Activated naive CD8-positive, alpha-beta T cell treated with anti-CD3 and anti-CD28 coated beads, Interleukin-2, amount 50 U/mL, for 24 hours (primary cell): ENCODE data around the gene PLAU.
A peak's percentile ranks its signal among the peaks of the same experiment; 100 is the strongest.
"Not testable (repeated sequence)": the region's sequence is repeated elsewhere in the genome, so short reads cannot be mapped to it uniquely, and the experiment has no call there.

ENCODE experiments used
- ATAC-seq: fragments of 150-1000 bp; cut with Tn5 transposase; one replicate; pipeline ENCODE4 v1.10.0; 2021
- DNase-seq: peaks from one replicate; pipeline ENCODE4 v3.0.0; 2021
- H3K27ac Mint-ChIP-seq: one replicate; pipeline ENCODE4 v1.8.0; 2021; ENCODE audit warnings: mild to moderate bottlenecking, mixed read lengths
- H3K27me3 Mint-ChIP-seq: one replicate; pipeline ENCODE4 v1.8.0; 2021; ENCODE audit warnings: mixed read lengths
- H3K36me3 Mint-ChIP-seq: one replicate; pipeline ENCODE4 v1.8.0; 2021; ENCODE audit warnings: low read depth, mixed read lengths
- H3K4me1 Mint-ChIP-seq: one replicate; pipeline ENCODE4 v1.8.0; 2021; ENCODE audit warnings: mixed read lengths
- H3K4me3 Mint-ChIP-seq: one replicate; pipeline ENCODE4 v1.8.0; 2021; ENCODE audit warnings: mild to moderate bottlenecking, moderate library complexity, mixed read lengths
- H3K9me3 Mint-ChIP-seq: one replicate; pipeline ENCODE4 v1.8.0; 2021; ENCODE audit warnings: mixed read lengths

Gene PLAU

GRCh38 chr10:73886661-73887293 lies 24.2 kb upstream of the PLAU start:
- ATAC-seq (no peak), DNase-seq (no peak)
- Mint-ChIP-seq H3K36me3 (no peaks in the 10 kb centered on the region), H3K27me3 (no peaks in the 10 kb centered on the region), H3K4me3 (no peak overlapping the region), H3K27ac (peak overlapping the region; percentile 11), H3K4me1 (peaks cover 9% of the 10 kb centered on the region), H3K9me3 (no peaks in the 10 kb centered on the region)

DNA sequence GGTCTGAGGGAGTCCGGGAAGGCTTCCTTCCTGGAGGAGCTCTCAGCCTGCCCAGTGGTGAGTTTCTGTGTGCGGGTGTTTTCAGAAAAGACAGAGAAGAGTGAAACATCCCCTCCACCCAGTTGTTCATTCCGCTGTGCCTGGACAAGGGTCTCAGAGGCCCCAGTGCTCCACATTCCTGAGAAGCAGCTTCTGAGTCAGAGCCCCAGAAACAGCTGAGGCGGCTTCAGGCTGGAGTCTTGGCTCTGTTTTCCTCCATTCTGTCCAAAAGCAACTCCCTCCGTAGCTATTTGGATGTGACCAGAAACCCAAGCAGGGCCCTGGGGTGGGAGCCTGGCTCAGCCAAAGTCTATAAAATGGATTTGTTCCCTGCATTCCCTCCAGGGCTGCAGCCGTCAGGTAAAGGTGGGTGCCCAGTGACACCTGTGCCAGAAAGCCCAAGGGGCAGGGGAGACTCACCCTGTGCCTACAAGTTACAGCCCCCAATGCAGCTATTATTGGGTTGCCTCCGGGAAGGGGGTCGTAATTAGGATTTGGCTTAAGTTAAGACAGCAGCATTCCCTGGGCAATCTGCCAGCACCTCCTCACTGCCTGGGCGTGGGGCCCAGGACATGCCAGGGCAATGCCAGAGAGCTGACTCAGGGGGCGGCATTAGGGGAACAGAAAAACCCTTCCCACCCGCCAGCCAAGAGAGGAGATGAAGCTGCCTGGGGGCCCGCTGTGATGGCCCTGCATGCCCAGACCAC lies 23.5 kb upstream of the PLAU start:
- Mint-ChIP-seq H3K27me3 (no peaks in the 10 kb centered on the region), H3K4me1 (peaks cover 9% of the 10 kb centered on the region), H3K36me3 (no peaks in the 10 kb centered on the region), H3K9me3 (no peaks in the 10 kb centered on the region), H3K27ac (no peak overlapping the region), H3K4me3 (no peak overlapping the region)
- ATAC-seq: no peak
- DNase-seq: no peak

- no peak overlapping the region for H3K4me3 Mint-ChIP-seq
- DNase-seq: no peak
- no peaks in the 10 kb centered on the region for H3K36me3 Mint-ChIP-seq
- no peak overlapping the region for H3K27ac Mint-ChIP-seq
- peaks cover 9% of the 10 kb centered on the region for H3K4me1 Mint-ChIP-seq
- no peaks in the 10 kb centered on the region for H3K27me3 Mint-ChIP-seq
- ATAC-seq: no peak
- no peaks in the 10 kb centered on the region for H3K9me3 Mint-ChIP-seq
Observed at GRCh38 chr10:73888514-73888913, 22.4 kb upstream of the PLAU start.

DNA sequence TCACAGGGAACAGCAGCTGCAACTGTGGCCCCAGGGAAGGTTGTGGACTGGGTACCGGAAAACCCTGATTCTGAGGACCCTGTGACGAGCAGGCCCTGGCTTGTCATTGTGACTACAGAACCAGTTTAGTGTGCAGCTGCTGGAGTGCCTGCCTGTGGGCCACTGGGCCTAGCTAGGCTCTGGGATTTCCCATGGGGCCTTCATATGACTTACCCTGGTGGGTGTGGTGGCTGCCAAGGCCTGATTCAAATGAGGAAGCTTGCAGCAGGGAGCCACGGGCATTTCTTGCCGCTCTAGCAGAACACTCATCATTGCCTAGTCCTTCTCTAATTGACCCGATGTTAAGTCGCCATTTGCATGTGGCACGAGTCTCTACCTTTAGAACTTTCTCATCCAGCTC lies 21.9 kb upstream of the PLAU start:
- ATAC-seq (peak; percentile 82), DNase-seq (peak; percentile 46)
- Mint-ChIP-seq H3K9me3 (no peaks in the 10 kb centered on the region), H3K36me3 (no peaks in the 10 kb centered on the region), H3K27me3 (no peaks in the 10 kb centered on the region), H3K4me1 (peaks cover 12% of the 10 kb centered on the region), H3K4me3 (no peak overlapping the region), H3K27ac (no peak overlapping the region)

GRCh38 chr10:73889416-73889815 lies 21.5 kb upstream of the PLAU start:
- not testable (repeated sequence) for ATAC-seq, H3K4me3 Mint-ChIP-seq, H3K27me3 Mint-ChIP-seq, H3K27ac Mint-ChIP-seq, DNase-seq, H3K36me3 Mint-ChIP-seq, H3K9me3 Mint-ChIP-seq
- peaks cover 16% of the 10 kb centered on the region for H3K4me1 Mint-ChIP-seq

- Mint-ChIP-seq H3K27ac (no peak overlapping the region), H3K4me1 (peaks cover 22% of the 10 kb centered on the region), H3K27me3 (no peaks in the 10 kb centered on the region), H3K9me3 (no peaks in the 10 kb centered on the region), H3K4me3 (no peak overlapping the region), H3K36me3 (no peaks in the 10 kb centered on the region)
- ATAC-seq: no peak
- DNase-seq: no peak
Observed at GRCh38 chr10:73890261-73890660, 20.7 kb upstream of the PLAU start.

GRCh38 chr10:73890830-73891229 lies 20.1 kb upstream of the PLAU start:
- not testable (repeated sequence) for H3K27ac Mint-ChIP-seq, H3K36me3 Mint-ChIP-seq, ATAC-seq, DNase-seq, H3K27me3 Mint-ChIP-seq, H3K4me3 Mint-ChIP-seq, H3K9me3 Mint-ChIP-seq
- H3K4me1 Mint-ChIP-seq: peaks cover 22% of the 10 kb centered on the region

DNA sequence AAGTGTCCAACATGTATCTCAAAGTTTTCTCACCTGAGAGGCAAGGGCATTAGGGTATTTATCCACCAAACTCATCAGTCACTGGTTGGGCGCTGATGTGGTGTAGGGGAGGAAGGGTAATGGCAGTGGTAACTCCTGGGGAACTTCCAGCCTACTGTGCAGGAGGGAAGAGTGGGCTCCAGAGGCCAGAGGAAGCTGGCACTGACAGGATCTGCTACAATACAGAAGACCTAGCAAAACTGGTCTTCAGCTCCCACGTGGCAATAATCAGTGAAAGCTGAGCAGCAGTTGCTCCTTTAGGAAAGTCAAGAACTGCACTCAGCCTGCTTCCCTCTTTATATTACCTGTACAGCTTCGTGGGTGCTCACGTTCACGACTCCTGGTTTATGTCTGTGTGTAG lies 19.4 kb upstream of the PLAU start:
- Mint-ChIP-seq H3K9me3 (no peaks in the 10 kb centered on the region), H3K4me1 (peaks cover 20% of the 10 kb centered on the region)

DNA sequence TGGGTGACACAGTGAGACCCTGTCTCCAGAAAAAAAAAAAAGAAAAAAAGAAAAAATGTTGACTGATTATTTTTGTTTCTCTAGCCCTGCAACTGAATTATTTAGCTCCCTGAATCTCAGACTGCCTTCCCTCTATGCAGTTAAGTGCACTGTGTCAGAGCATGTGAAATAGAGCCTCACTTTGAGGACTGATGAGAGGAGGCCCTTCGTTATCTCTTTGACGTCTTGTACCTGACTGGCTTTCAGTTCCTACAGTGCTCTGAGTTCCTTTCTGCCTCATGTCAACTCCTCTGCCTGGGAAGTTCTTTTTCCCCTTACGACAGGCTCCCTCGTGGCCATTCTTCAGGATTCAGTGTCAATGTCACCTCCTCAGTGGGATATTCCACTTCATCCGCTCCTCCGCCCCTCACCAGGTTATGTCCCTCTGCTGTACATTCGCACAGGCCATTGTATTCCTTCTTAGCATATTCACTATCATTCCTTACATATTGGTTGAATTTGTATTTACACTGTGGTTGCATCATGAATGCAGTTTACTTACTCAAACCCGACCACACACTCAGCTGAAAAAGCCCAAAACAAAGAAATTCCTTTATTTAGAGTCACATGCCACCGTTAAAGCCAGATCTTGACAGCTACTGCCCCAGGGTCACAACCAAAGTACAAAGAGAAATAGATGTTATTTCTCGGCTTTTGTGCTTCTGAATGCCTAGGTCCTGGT lies 18.5 kb upstream of the PLAU start:
- Mint-ChIP-seq H3K9me3 (no peaks in the 10 kb centered on the region), H3K4me1 (peaks cover 19% of the 10 kb centered on the region), H3K27ac (no peak overlapping the region), H3K4me3 (no peak overlapping the region), H3K27me3 (peaks cover 3% of the 10 kb centered on the region), H3K36me3 (no peaks in the 10 kb centered on the region)
- DNase-seq (no peak), ATAC-seq (no peak)

More for the DNA sequence above, 19.4 kb upstream of the PLAU start:
- H3K36me3 Mint-ChIP-seq: no peaks in the 10 kb centered on the region
- ATAC-seq (no peak), DNase-seq (no peak)
- H3K27me3 Mint-ChIP-seq: no peaks in the 10 kb centered on the region
- no peak overlapping the region for H3K4me3 Mint-ChIP-seq
- no peak overlapping the region for H3K27ac Mint-ChIP-seq

- H3K4me1 Mint-ChIP-seq: peaks cover 17% of the 10 kb centered on the region
- H3K27ac Mint-ChIP-seq: peak overlapping the region; percentile 27
- H3K36me3 Mint-ChIP-seq: no peaks in the 10 kb centered on the region
- ATAC-seq: no peak
- DNase-seq: no peak
- H3K9me3 Mint-ChIP-seq: no peaks in the 10 kb centered on the region
- H3K4me3 Mint-ChIP-seq: no peak overlapping the region
- H3K27me3 Mint-ChIP-seq: peaks cover 3% of the 10 kb centered on the region
Observed at GRCh38 chr10:73893426-73893825, 17.5 kb upstream of the PLAU start.

DNA sequence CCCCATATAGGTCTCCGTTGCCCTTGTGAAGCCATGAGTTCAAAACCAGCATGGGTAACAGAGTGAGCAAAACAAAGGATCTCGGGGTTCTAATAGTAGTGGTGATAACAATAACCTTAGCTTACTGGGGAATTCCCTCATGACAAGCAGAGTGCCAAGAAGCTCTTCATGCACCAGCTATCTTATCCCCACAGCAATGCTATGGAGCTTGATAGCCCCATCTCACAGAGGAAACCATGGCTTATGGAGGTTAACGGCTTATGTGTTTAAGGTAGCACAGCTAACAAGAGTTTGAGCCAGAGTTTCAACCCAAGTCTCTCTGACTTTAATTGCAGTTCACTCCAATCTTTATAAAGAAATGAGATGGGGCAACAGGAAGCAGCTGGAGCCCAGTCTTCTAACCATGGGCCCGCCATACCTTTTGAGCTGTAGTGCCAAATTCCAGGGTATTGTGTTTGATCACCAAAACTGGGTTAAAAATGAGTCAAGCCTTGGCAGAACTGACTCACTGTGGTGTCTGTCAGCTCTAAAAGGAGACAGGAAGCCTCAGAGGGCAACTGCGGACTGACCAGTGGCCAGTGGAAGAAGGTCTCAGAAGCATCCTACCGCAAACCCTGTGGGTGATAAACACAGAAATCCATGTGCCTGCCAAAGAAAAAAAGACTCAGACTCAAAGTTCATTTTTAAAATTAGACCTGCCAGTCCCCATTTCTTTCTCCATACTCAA lies 16.5 kb upstream of the PLAU start:
- peak; percentile 77 for ATAC-seq
- no peak overlapping the region for H3K4me3 Mint-ChIP-seq
- DNase-seq: peak; percentile 35

GRCh38 chr10:73895381-73895780 lies 15.6 kb upstream of the PLAU start:
- not testable (repeated sequence) for ATAC-seq, H3K27ac Mint-ChIP-seq, H3K27me3 Mint-ChIP-seq, DNase-seq, H3K36me3 Mint-ChIP-seq, H3K9me3 Mint-ChIP-seq, H3K4me3 Mint-ChIP-seq
- H3K4me1 Mint-ChIP-seq: peaks cover 13% of the 10 kb centered on the region

More for the DNA sequence above, 16.5 kb upstream of the PLAU start:
- Mint-ChIP-seq H3K36me3 (no peaks in the 10 kb centered on the region), H3K4me1 (peaks cover 13% of the 10 kb centered on the region), H3K27me3 (peaks cover 3% of the 10 kb centered on the region), H3K27ac (no peak overlapping the region), H3K9me3 (no peaks in the 10 kb centered on the region)

DNA sequence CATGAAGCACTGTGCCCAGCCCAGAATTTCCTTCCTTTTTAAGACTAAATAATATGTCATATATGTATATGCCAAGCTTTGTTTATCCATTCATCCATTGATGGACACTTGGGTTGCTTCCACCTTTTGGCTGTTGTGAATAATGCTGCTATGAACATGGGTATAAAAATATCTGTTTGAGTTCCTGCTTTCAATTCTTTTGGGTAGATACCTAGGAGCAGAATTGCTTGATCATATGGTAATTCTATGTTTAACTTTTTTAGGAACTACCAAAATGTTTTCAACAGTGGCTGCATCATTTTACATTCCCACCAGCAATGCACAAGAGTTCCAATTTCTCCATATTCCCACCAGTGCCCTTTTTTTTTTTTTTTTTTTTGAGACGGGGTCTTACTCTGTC lies 13.2 kb upstream of the PLAU start:
- DNase-seq (no peak), ATAC-seq (no peak)
- Mint-ChIP-seq H3K4me1 (peaks cover 13% of the 10 kb centered on the region), H3K27ac (no peak overlapping the region), H3K36me3 (no peaks in the 10 kb centered on the region), H3K27me3 (peaks cover 10% of the 10 kb centered on the region), H3K4me3 (no peak overlapping the region), H3K9me3 (no peaks in the 10 kb centered on the region)

GRCh38 chr10:73898730-73899410 lies 12.1 kb upstream of the PLAU start:
- H3K36me3 Mint-ChIP-seq: no peaks in the 10 kb centered on the region
- DNase-seq: no peak
- H3K27ac Mint-ChIP-seq: no peak overlapping the region
- no peaks in the 10 kb centered on the region for H3K9me3 Mint-ChIP-seq
- peaks cover 10% of the 10 kb centered on the region for H3K27me3 Mint-ChIP-seq
- H3K4me3 Mint-ChIP-seq: no peak overlapping the region
- no peak for ATAC-seq
- H3K4me1 Mint-ChIP-seq: peaks cover 11% of the 10 kb centered on the region
